ENCODE measurements around the gene KDM4E. TPM values are rescaled to one million over a fixed set of nuclear protein-coding genes. Genes with fewer than 3 reads are reported as not detected.

KDM4E gene
- total and polyA plus RNA-seq, 9 of the 15 experiments (the other 6 are each of a cell fraction or from before 2014, with no cell fraction given): 0.04 TPM; not detected in 8

DNA sequence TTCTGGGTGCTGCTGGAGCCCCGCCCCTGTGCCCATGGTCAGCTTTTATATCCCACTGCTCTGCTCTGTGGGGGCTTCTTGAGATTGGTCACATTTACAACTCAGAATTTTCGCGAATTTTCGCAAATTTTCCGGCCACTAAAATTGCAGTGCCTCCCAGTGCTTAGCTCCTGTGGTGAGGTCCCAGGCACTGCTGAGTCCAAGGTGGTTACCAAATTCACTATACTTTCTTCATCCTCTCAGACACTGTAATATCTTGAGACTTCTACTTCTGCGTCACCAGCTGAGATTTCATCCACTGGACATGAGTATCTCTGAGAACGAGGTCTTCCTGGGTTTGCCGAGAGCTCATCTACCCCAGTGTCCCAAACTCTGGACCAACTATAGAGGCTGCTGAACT lies 32.9 kb downstream of the KDM4E start:
- 10% methylated on average over 8 of the region's 8 CpGs for WGBS (ENCODE audit: insufficient coverage, low coverage, missing lambda C conversion rate)
- DNase-seq (ENCODE audit: extremely low read depth in 1 of 4, low spot score in 3 of 4): no peak
- no peaks in the 10 kb centered on the region for H3K9me3 ChIP-seq (replicated peaks; ENCODE audit: control insufficient read depth, insufficient read depth, low read depth, low read length)
- H3K79me2 ChIP-seq (ENCODE audit: control insufficient read depth, insufficient read depth, low read length): no peaks in the 10 kb centered on the region
- no peaks in the 10 kb centered on the region for H3K36me3 ChIP-seq (ENCODE audit: control insufficient read depth, insufficient read depth, low read length)
- H4K20me1 ChIP-seq (replicated peaks; ENCODE audit: control insufficient read depth, insufficient read depth, low read length): no peaks in the 10 kb centered on the region
- no peak overlapping the region for H3K27ac ChIP-seq (ENCODE audit: extremely low read depth, low read depth, low read length)
- BruUV-seq (replicated peaks): no TSS peak
- ChIA-PET CTCF (ENCODE audit: low intra/inter-chr PET ratio) (interaction anchor here (0.6 kb wide), 1 partner anchor 40 kb away, joined by 3 read pairs; no protein-coding TSS in a partner anchor), POLR2A (interaction anchor here (1.4 to 1.6 kb wide), 2 partner anchors 9 to 11 kb away, joined by 4 to 7 read pairs; partner anchors contain the start of gene SRSF8)
- in situ Hi-C loops (cut with MboI) (no loop called here), intact Hi-C loops (cut with micrococcal nuclease) (no loop called here)
- TF ChIP-seq ZNF586 (CRISPR knock-in tag; conservative IDR thresholded peaks at IDR 0.05) (no peak), YY1 (IDR thresholded peaks at IDR 0.05; ENCODE audit: borderline replicate concordance in 1 of 3, control insufficient read depth in 1 of 3, extremely low read depth in 1 of 3, insufficient read depth in 3 of 3, insufficient read length in 1 of 3, insufficient replicate concordance in 2 of 3, low read depth in 1 of 3, low read length in 2 of 3) (no peak), ELF4 (CRISPR knock-in tag; IDR thresholded peaks at IDR 0.05) (no peak), ARHGAP35 (IDR thresholded peaks at IDR 0.05; ENCODE audit: partially characterized antibody) (no peak), ZNF143 (CRISPR knock-in tag; IDR thresholded peaks at IDR 0.05) (no peak), IFI16 (CRISPR knock-in tag; IDR thresholded peaks at IDR 0.05) (no peak)
- TF ChIP-seq, protein P1, sequence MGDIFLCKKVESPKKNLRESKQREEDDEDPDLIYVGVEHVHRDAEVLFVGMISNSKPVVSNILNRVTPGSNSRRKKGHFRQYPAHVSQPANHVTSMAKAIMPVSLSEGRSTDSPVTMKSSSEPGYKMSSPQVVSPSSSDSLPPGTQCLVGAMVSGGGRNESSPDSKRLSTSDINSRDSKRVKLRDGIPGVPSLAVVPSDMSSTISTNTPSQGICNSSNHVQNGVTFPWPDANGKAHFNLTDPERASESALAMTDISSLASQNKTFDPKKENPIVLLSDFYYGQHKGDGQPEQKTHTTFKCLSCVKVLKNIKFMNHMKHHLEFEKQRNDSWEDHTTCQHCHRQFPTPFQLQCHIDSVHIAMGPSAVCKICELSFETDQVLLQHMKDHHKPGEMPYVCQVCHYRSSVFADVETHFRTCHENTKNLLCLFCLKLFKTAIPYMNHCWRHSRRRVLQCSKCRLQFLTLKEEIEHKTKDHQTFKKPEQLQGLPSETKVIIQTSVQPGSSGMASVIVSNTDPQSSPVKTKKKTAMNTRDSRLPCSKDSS (IDR thresholded peaks at IDR 0.05; ENCODE audit: low read depth, partially characterized antibody): no peak
- TF ChIP-seq, protein P2, sequence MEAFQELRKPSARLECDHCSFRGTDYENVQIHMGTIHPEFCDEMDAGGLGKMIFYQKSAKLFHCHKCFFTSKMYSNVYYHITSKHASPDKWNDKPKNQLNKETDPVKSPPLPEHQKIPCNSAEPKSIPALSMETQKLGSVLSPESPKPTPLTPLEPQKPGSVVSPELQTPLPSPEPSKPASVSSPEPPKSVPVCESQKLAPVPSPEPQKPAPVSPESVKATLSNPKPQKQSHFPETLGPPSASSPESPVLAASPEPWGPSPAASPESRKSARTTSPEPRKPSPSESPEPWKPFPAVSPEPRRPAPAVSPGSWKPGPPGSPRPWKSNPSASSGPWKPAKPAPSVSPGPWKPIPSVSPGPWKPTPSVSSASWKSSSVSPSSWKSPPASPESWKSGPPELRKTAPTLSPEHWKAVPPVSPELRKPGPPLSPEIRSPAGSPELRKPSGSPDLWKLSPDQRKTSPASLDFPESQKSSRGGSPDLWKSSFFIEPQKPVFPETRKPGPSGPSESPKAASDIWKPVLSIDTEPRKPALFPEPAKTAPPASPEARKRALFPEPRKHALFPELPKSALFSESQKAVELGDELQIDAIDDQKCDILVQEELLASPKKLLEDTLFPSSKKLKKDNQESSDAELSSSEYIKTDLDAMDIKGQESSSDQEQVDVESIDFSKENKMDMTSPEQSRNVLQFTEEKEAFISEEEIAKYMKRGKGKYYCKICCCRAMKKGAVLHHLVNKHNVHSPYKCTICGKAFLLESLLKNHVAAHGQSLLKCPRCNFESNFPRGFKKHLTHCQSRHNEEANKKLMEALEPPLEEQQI (IDR thresholded peaks at IDR 0.05): no peak
- TF ChIP-seq, protein P3, sequence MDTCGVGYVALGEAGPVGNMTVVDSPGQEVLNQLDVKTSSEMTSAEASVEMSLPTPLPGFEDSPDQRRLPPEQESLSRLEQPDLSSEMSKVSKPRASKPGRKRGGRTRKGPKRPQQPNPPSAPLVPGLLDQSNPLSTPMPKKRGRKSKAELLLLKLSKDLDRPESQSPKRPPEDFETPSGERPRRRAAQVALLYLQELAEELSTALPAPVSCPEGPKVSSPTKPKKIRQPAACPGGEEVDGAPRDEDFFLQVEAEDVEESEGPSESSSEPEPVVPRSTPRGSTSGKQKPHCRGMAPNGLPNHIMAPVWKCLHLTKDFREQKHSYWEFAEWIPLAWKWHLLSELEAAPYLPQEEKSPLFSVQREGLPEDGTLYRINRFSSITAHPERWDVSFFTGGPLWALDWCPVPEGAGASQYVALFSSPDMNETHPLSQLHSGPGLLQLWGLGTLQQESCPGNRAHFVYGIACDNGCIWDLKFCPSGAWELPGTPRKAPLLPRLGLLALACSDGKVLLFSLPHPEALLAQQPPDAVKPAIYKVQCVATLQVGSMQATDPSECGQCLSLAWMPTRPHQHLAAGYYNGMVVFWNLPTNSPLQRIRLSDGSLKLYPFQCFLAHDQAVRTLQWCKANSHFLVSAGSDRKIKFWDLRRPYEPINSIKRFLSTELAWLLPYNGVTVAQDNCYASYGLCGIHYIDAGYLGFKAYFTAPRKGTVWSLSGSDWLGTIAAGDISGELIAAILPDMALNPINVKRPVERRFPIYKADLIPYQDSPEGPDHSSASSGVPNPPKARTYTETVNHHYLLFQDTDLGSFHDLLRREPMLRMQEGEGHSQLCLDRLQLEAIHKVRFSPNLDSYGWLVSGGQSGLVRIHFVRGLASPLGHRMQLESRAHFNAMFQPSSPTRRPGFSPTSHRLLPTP (IDR thresholded peaks at IDR 0.05; ENCODE audit: borderline replicate concordance, extremely low read depth, insufficient read length): no peak
- H3K4me3 ChIP-seq: no peak overlapping the region
- no peak overlapping the region for H3K4me2 ChIP-seq (ENCODE audit: insufficient read depth, low read length)
- ATAC-seq: no peak
- no peaks in the 10 kb centered on the region for H3K9me1 ChIP-seq (ENCODE audit: control insufficient read depth, insufficient read depth, low read length)
- H3K9ac ChIP-seq (ENCODE audit: insufficient read depth in 1 of 2, low read depth in 2 of 2, low read length in 2 of 2): no peak overlapping the region
- H3K4me1 ChIP-seq (replicated peaks in 1 of 2; ENCODE audit: control insufficient read depth in 2 of 2, insufficient read depth in 2 of 2, low read length in 2 of 2): no peaks in the 10 kb centered on the region
- no peak for FAIRE-seq
- H3K27me3 ChIP-seq (ENCODE audit: control insufficient read depth in 2 of 2, insufficient read depth in 2 of 2, low read length in 2 of 2): peaks cover 0 to 18% of the 10 kb centered on the region in 2 experiments; a peak in 2 of 5 replicates
- no peak overlapping the region for H2AFZ ChIP-seq (ENCODE audit: low read depth, low read length)

Measured in K562 (cell line).